NCI-H1092 treated with DMSO at 0.1 percent for 48 hours (cell line): Measurements from ENCODE around the gene TMEM134.
A peak's percentile ranks its signal among the peaks of the same experiment; 100 is the strongest.

Experiments used
- DNase-seq: peaks from one replicate; lab custom pipeline; 2025; lab: John Stamatoyannopoulos, UW

TMEM134 gene

GRCh38 chr11:67422891-67423290 is 46.2 kb downstream of the TMEM134 start:
- DNase-seq: no peak

GRCh38 chr11:67421430-67422031 is 47.5 kb downstream of the TMEM134 start:
- no peak for DNase-seq

GRCh38 chr11:67420646-67421429 is 48.2 kb downstream of the TMEM134 start:
- DNase-seq: peak; percentile 91

- no peak for DNase-seq
Measured at GRCh38 chr11:67420147-67420645, 48.9 kb downstream of the TMEM134 start.

GRCh38 chr11:67419325-67420049 is 49.6 kb downstream of the TMEM134 start:
- no peak for DNase-seq

GRCh38 chr11:67418476-67419281 is 50.4 kb downstream of the TMEM134 start:
- peak; percentile 13 for DNase-seq

- no peak for DNase-seq
Measured at GRCh38 chr11:67417425-67417824, 51.6 kb downstream of the TMEM134 start.

- DNase-seq: no peak
Measured at GRCh38 chr11:67416416-67417335, 52.4 kb downstream of the TMEM134 start.

- DNase-seq: no peak
Measured at GRCh38 chr11:67415501-67416304, 53.3 kb downstream of the TMEM134 start, which contains the start of gene CARNS1. CARNS1 (plus strand) TSS chr11:67415678; CDS start chr11:67416200, 522 bp downstream.

GRCh38 chr11:67413266-67413849 is 55.7 kb downstream of the TMEM134 start:
- DNase-seq: no peak

- DNase-seq: no peak
Measured at GRCh38 chr11:67412495-67413179, 56.4 kb downstream of the TMEM134 start.

- no peak for DNase-seq
Measured at GRCh38 chr11:67411785-67412152, 57.3 kb downstream of the TMEM134 start.
